MG63 (cell line): ENCODE data around the gene ANKRD9. TPM values are rescaled to one million over a fixed set of nuclear protein-coding genes. Genes with fewer than 3 reads are reported as not detected.
"Not testable (repeated sequence)": the region's sequence is repeated elsewhere in the genome, so short reads cannot be mapped to it uniquely, and the experiment has no call there.

Source experiments
- DNase-seq: peaks from one replicate; pipeline ENCODE4 v3.0.0-alpha.2; 2020
- H3K27me3 ChIP-seq: fragments of 250-450 bp; sonication (Bioruptor Pico); 2 replicates; pipeline ENCODE4 v1.5.1; 2020; ENCODE audit warnings: mild to moderate bottlenecking, moderate library complexity
- H3K36me3 ChIP-seq: fragments of 250-450 bp; sonication (Bioruptor Pico); 2 replicates; pipeline ENCODE4 v1.5.1; 2020; ENCODE audit warnings: mild to moderate bottlenecking, moderate library complexity
- H3K4me3 ChIP-seq: fragments of 250-450 bp; sonication (Bioruptor Pico); 2 replicates; pipeline ENCODE4 v1.5.1; 2020; ENCODE audit warnings: mild to moderate bottlenecking, moderate library complexity
- H3K9me3 ChIP-seq: fragments of 250-450 bp; sonication (Bioruptor Pico); 2 replicates; pipeline ENCODE4 v1.5.1; 2020; ENCODE audit warnings: mild to moderate bottlenecking, moderate library complexity
- total RNA-seq: library from RNA; depleted of rRNA; stranded (reverse); fragments of >200 nt; shearing (Covaris generic); gene quantifications from 2 replicates; pipeline ENCODE4 v1.2.3, GENCODE V29; 2014; ENCODE audit warnings: low replicate concordance

ANKRD9 gene
- total RNA-seq, 1 experiment from 2014 or later = 13.0 TPM

- H3K27me3 ChIP-seq = no peaks in the 10 kb centered on the region
- DNase-seq = no peak
- H3K4me3 ChIP-seq = no peak overlapping the region
Observed at GRCh38 chr14:102540315-102541028, 30.9 kb upstream of the ANKRD9 start.

GRCh38 chr14:102539544-102540314 lies 30.2 kb upstream of the ANKRD9 start:
- Histone ChIP-seq H3K4me3 (no peak overlapping the region), H3K9me3 (no peaks in the 10 kb centered on the region), H3K36me3 (no peaks in the 10 kb centered on the region), H3K27me3 (no peaks in the 10 kb centered on the region)
- DNase-seq = no peak

More at GRCh38 chr14:102540315-102541028, 30.9 kb upstream of the ANKRD9 start:
- Histone ChIP-seq H3K9me3 (no peaks in the 10 kb centered on the region), H3K36me3 (no peaks in the 10 kb centered on the region)

GRCh38 chr14:102538602-102539543 lies 29.3 kb upstream of the ANKRD9 start:
- H3K27me3 ChIP-seq = no peaks in the 10 kb centered on the region
- no peak overlapping the region for H3K4me3 ChIP-seq
- no peak for DNase-seq
- no peaks in the 10 kb centered on the region for H3K9me3 ChIP-seq
- H3K36me3 ChIP-seq = no peaks in the 10 kb centered on the region

- Histone ChIP-seq H3K27me3 (no peaks in the 10 kb centered on the region), H3K9me3 (no peaks in the 10 kb centered on the region), H3K4me3 (no peak overlapping the region), H3K36me3 (no peaks in the 10 kb centered on the region)
- no peak for DNase-seq
Observed at GRCh38 chr14:102537981-102538601, 28.5 kb upstream of the ANKRD9 start.

- Histone ChIP-seq H3K4me3 (no peak overlapping the region), H3K36me3 (no peaks in the 10 kb centered on the region)
- DNase-seq = no peak
Observed at GRCh38 chr14:102532204-102532658, 22.7 kb upstream of the ANKRD9 start.

GRCh38 chr14:102530828-102531478 lies 21.4 kb upstream of the ANKRD9 start:
- Histone ChIP-seq H3K36me3 (no peaks in the 10 kb centered on the region), H3K4me3 (no peak overlapping the region)
- no peak for DNase-seq

More at GRCh38 chr14:102532204-102532658, 22.7 kb upstream of the ANKRD9 start:
- Histone ChIP-seq H3K27me3 (no peaks in the 10 kb centered on the region), H3K9me3 (no peaks in the 10 kb centered on the region)

GRCh38 chr14:102528431-102529170 lies 19.0 kb upstream of the ANKRD9 start:
- H3K9me3 ChIP-seq = no peaks in the 10 kb centered on the region
- no peak overlapping the region for H3K4me3 ChIP-seq
- DNase-seq = no peak
- no peaks in the 10 kb centered on the region for H3K36me3 ChIP-seq
- H3K27me3 ChIP-seq = no peaks in the 10 kb centered on the region

More at GRCh38 chr14:102530828-102531478, 21.4 kb upstream of the ANKRD9 start:
- H3K27me3 ChIP-seq = no peaks in the 10 kb centered on the region
- no peaks in the 10 kb centered on the region for H3K9me3 ChIP-seq

- no peaks in the 10 kb centered on the region for H3K36me3 ChIP-seq
- H3K27me3 ChIP-seq = no peaks in the 10 kb centered on the region
- H3K9me3 ChIP-seq = no peaks in the 10 kb centered on the region
- no peak for DNase-seq
- H3K4me3 ChIP-seq = peak overlapping the region; percentile 53
Observed at GRCh38 chr14:102525929-102526497, 16.4 kb upstream of the ANKRD9 start.

- Histone ChIP-seq H3K4me3 (peak overlapping the region; percentile 53), H3K9me3 (no peaks in the 10 kb centered on the region), H3K27me3 (no peaks in the 10 kb centered on the region), H3K36me3 (no peaks in the 10 kb centered on the region)
- peak; percentile 70 for DNase-seq
Observed at GRCh38 chr14:102525219-102525928, 15.8 kb upstream of the ANKRD9 start.

- Histone ChIP-seq H3K4me3 (peak overlapping the region; percentile 53), H3K9me3 (no peaks in the 10 kb centered on the region), H3K36me3 (no peaks in the 10 kb centered on the region), H3K27me3 (no peaks in the 10 kb centered on the region)
- DNase-seq = peak; percentile 98
Observed at GRCh38 chr14:102524451-102525218, 15.1 kb upstream of the ANKRD9 start.

- DNase-seq = no peak
- Histone ChIP-seq H3K36me3 (no peaks in the 10 kb centered on the region), H3K4me3 (no peak overlapping the region), H3K27me3 (no peaks in the 10 kb centered on the region), H3K9me3 (no peaks in the 10 kb centered on the region)
Observed at GRCh38 chr14:102523569-102524450, 14.2 kb upstream of the ANKRD9 start.

GRCh38 chr14:102523200-102523568 lies 13.6 kb upstream of the ANKRD9 start:
- H3K27me3 ChIP-seq = no peaks in the 10 kb centered on the region
- H3K9me3 ChIP-seq = no peaks in the 10 kb centered on the region
- no peak for DNase-seq
- no peaks in the 10 kb centered on the region for H3K36me3 ChIP-seq
- no peak overlapping the region for H3K4me3 ChIP-seq

- not testable (repeated sequence) for DNase-seq, H3K27me3 ChIP-seq, H3K9me3 ChIP-seq, H3K4me3 ChIP-seq, H3K36me3 ChIP-seq
Observed at GRCh38 chr14:102519709-102520108, 10.1 kb upstream of the ANKRD9 start.
